Mesendoderm (in vitro differentiated cells): ENCODE results near the gene PPFIBP2.

Experiments
- DNase-seq: peaks from one replicate; pipeline ENCODE4 v3.0.0; 2013
- H2AK5ac ChIP-seq: 2 replicates; pipeline ENCODE4 v1.6.1; 2013; ENCODE audit warnings: low read length, inconsistent platforms
- H2BK120ac ChIP-seq: 2 replicates; pipeline ENCODE4 v1.6.1; 2013; ENCODE audit warnings: low read depth, mild to moderate bottlenecking, low read length, moderate library complexity, mixed read lengths
- H2BK15ac ChIP-seq: replicated peaks from 2 replicates; pipeline ENCODE4 v1.6.1; 2013; ENCODE audit warnings: low read depth, mild to moderate bottlenecking, moderate library complexity
- H2BK5ac ChIP-seq: 2 replicates; pipeline ENCODE4 v1.6.1; 2013; ENCODE audit warnings: low read length, inconsistent platforms
- H3K18ac ChIP-seq: 2 replicates; pipeline ENCODE4 v1.6.1; 2013; ENCODE audit warnings: mild to moderate bottlenecking, low read length, mixed read lengths
- H3K23ac ChIP-seq: one replicate; pipeline ENCODE4 v1.6.1; 2013; ENCODE audit warnings: low read length
- H3K27ac ChIP-seq: 2 replicates; pipeline ENCODE4 v1.5.1; 2013; ENCODE audit warnings: low read depth, mild to moderate bottlenecking, inconsistent platforms, low read length, moderate library complexity
- H3K27me3 ChIP-seq: 2 replicates; pipeline ENCODE4 v1.6.1; 2013; ENCODE audit warnings: low read length, control low read depth, mild to moderate bottlenecking, inconsistent platforms; ENCODE audit not compliant: insufficient read depth, poor library complexity
- H3K36me3 ChIP-seq: 2 replicates; pipeline ENCODE4 v1.6.1; 2013; ENCODE audit warnings: low read length, inconsistent platforms; ENCODE audit not compliant: control insufficient read depth, insufficient read depth
- H3K4ac ChIP-seq: one replicate; pipeline ENCODE4 v1.6.1; 2013; ENCODE audit warnings: low read depth, mild to moderate bottlenecking, low read length, moderate library complexity
- H3K4me1 ChIP-seq: 2 replicates; pipeline ENCODE4 v1.6.1; 2013; ENCODE audit warnings: low read depth, low read length, inconsistent platforms; ENCODE audit not compliant: control insufficient read depth
- H3K4me2 ChIP-seq: 2 replicates; pipeline ENCODE4 v1.6.1; 2013; ENCODE audit warnings: low read length
- H3K4me3 ChIP-seq: 2 replicates; pipeline ENCODE4 v1.5.1; 2013; ENCODE audit warnings: mild to moderate bottlenecking, low read length
- H3K56ac ChIP-seq: one replicate; pipeline ENCODE4 v1.6.1; 2013; ENCODE audit warnings: low read length
- H3K79me1 ChIP-seq: 2 replicates; pipeline ENCODE4 v1.6.1; 2013; ENCODE audit warnings: low read length, inconsistent platforms
- H3K79me2 ChIP-seq: 2 replicates; pipeline ENCODE4 v1.6.1; 2013; ENCODE audit warnings: mild to moderate bottlenecking, low read length; ENCODE audit not compliant: control insufficient read depth, insufficient read depth
- H3K9ac ChIP-seq: 2 replicates; pipeline ENCODE4 v1.6.1; 2013; ENCODE audit warnings: low read length, inconsistent platforms
- H4K5ac ChIP-seq: one replicate; pipeline ENCODE4 v1.6.1; 2013; ENCODE audit warnings: low read length
- H4K8ac ChIP-seq: one replicate; pipeline ENCODE4 v1.6.1; 2013; ENCODE audit warnings: low read depth, mild to moderate bottlenecking, control low read depth, low read length, moderate library complexity
- WGBS: extraction: QIAGEN DNeasy Blood & Tissue Kit; methylation state at CpG from one replicate; pipeline ENCODE4 v1.1.7; 2013; ENCODE audit warnings: low lambda C conversion rate, missing lambda C conversion rate; ENCODE audit not compliant: insufficient coverage; ENCODE audit errors: extremely low coverage; 5-methylcytosine and 5-hydroxymethylcytosine counted together

Gene PPFIBP2

GRCh38 chr11:7591107-7591894 lies 77.5 kb downstream of the PPFIBP2 start:
- Histone ChIP-seq H2BK15ac (no peak overlapping the region), H3K79me1 (no peaks in the 10 kb centered on the region), H3K4ac (no peak overlapping the region), H2BK120ac (no peak overlapping the region), H2AK5ac (no peak overlapping the region), H3K56ac (no peak overlapping the region), H4K5ac (no peak overlapping the region), H3K36me3 (no peaks in the 10 kb centered on the region), H3K4me1 (peaks cover 4% of the 10 kb centered on the region), H3K4me2 (no peak overlapping the region), H3K18ac (no peak overlapping the region), H4K8ac (no peak overlapping the region), H3K9ac (no peak overlapping the region), H3K79me2 (no peaks in the 10 kb centered on the region), H3K4me3 (no peak overlapping the region), H3K23ac (no peak overlapping the region), H3K27ac (no peak overlapping the region), H2BK5ac (no peak overlapping the region), H3K27me3 (no peaks in the 10 kb centered on the region)
- DNase-seq, result no peak
- no CpG with 5 or more reads among the region's 6 CpGs for WGBS

- Histone ChIP-seq H2AK5ac (no peak overlapping the region), H3K79me1 (no peaks in the 10 kb centered on the region), H2BK120ac (no peak overlapping the region), H3K18ac (no peak overlapping the region), H3K36me3 (no peaks in the 10 kb centered on the region), H3K79me2 (no peaks in the 10 kb centered on the region), H3K23ac (no peak overlapping the region), H4K8ac (no peak overlapping the region), H3K56ac (no peak overlapping the region), H3K4ac (no peak overlapping the region), H2BK15ac (no peak overlapping the region), H3K4me3 (no peak overlapping the region), H2BK5ac (no peak overlapping the region), H3K9ac (no peak overlapping the region), H3K4me1 (peaks cover 4% of the 10 kb centered on the region), H3K27me3 (no peaks in the 10 kb centered on the region), H3K27ac (no peak overlapping the region), H4K5ac (no peak overlapping the region), H3K4me2 (no peak overlapping the region)
- no peak for DNase-seq
- no CpG with 5 or more reads among the region's 1 CpG for WGBS
These were observed 78.2 kb downstream of the PPFIBP2 start for GRCh38 chr11:7591987-7592386.

- H2BK15ac ChIP-seq, result no peak overlapping the region
- H2BK120ac ChIP-seq, result no peak overlapping the region
- H3K36me3 ChIP-seq, result no peaks in the 10 kb centered on the region
- no peaks in the 10 kb centered on the region for H3K27me3 ChIP-seq
- no peak overlapping the region for H4K8ac ChIP-seq
- no peak overlapping the region for H3K18ac ChIP-seq
- H3K4me3 ChIP-seq, result no peak overlapping the region
- H3K56ac ChIP-seq, result no peak overlapping the region
- no peak overlapping the region for H3K4ac ChIP-seq
- WGBS, result no CpG with 5 or more reads among the region's 3 CpGs
- no peaks in the 10 kb centered on the region for H3K79me2 ChIP-seq
- H3K4me1 ChIP-seq, result peaks cover 4% of the 10 kb centered on the region
- no peak overlapping the region for H3K4me2 ChIP-seq
- H2AK5ac ChIP-seq, result no peak overlapping the region
- no peak for DNase-seq
- no peaks in the 10 kb centered on the region for H3K79me1 ChIP-seq
- no peak overlapping the region for H3K23ac ChIP-seq
- H2BK5ac ChIP-seq, result no peak overlapping the region
- no peak overlapping the region for H4K5ac ChIP-seq
- no peak overlapping the region for H3K9ac ChIP-seq
- no peak overlapping the region for H3K27ac ChIP-seq
These were observed 78.9 kb downstream of the PPFIBP2 start for GRCh38 chr11:7592711-7593110.

- Histone ChIP-seq H4K8ac (no peak overlapping the region), H3K56ac (no peak overlapping the region), H3K4ac (no peak overlapping the region), H3K27me3 (no peaks in the 10 kb centered on the region), H3K4me2 (no peak overlapping the region), H3K23ac (no peak overlapping the region), H2BK15ac (no peak overlapping the region), H3K18ac (no peak overlapping the region), H3K36me3 (no peaks in the 10 kb centered on the region), H2AK5ac (no peak overlapping the region), H3K4me1 (peaks cover 4% of the 10 kb centered on the region), H3K79me1 (no peaks in the 10 kb centered on the region), H4K5ac (no peak overlapping the region), H2BK5ac (no peak overlapping the region), H3K4me3 (no peak overlapping the region), H3K27ac (no peak overlapping the region), H3K9ac (no peak overlapping the region), H3K79me2 (no peaks in the 10 kb centered on the region), H2BK120ac (no peak overlapping the region)
- no peak for DNase-seq
- WGBS, result no CpG with 5 or more reads among the region's 3 CpGs
These were observed 79.7 kb downstream of the PPFIBP2 start for GRCh38 chr11:7593481-7593880.

GRCh38 chr11:7595016-7595866 lies 81.4 kb downstream of the PPFIBP2 start:
- Histone ChIP-seq H3K56ac (peak overlapping the region; percentile 64), H3K4me1 (peaks cover 13% of the 10 kb centered on the region), H3K4me3 (no peak overlapping the region), H2BK120ac (no peak overlapping the region), H3K27me3 (no peaks in the 10 kb centered on the region), H3K27ac (no peak overlapping the region), H3K79me1 (no peaks in the 10 kb centered on the region), H3K36me3 (no peaks in the 10 kb centered on the region), H2AK5ac (peak overlapping the region; percentile 59), H2BK5ac (no peak overlapping the region), H3K18ac (no peak overlapping the region), H4K5ac (no peak overlapping the region), H3K23ac (no peak overlapping the region), H3K79me2 (no peaks in the 10 kb centered on the region), H3K9ac (no peak overlapping the region), H3K4ac (no peak overlapping the region), H4K8ac (no peak overlapping the region), H2BK15ac (no peak overlapping the region), H3K4me2 (no peak overlapping the region)
- peak; percentile 61 for DNase-seq
- WGBS, result no CpG with 5 or more reads among the region's 1 CpG
